HL-60 (cell line): ENCODE data around the gene ERH.

Experiments used
- DNase-seq, 2 experiments: peaks; one replicate each; pipeline ENCODE4 v3.0.0-alpha.2; 2010 to 2020; ENCODE audit warnings: low read depth in 1 of 2, low spot score in 1 of 2
- H3K27ac ChIP-seq: fragments of 250-450 bp; sonication (Bioruptor Pico); replicated peaks from 2 replicates; pipeline ENCODE4 v1.5.1; 2020; ENCODE audit warnings: mild to moderate bottlenecking, moderate library complexity
- H3K27me3 ChIP-seq: fragments of 250-450 bp; sonication (Bioruptor Pico); 2 replicates; pipeline ENCODE4 v1.5.1; 2021; ENCODE audit warnings: mild to moderate bottlenecking, moderate library complexity; ENCODE audit not compliant: insufficient read depth, poor library complexity, severe bottlenecking
- H3K4me3 ChIP-seq: replicated peaks from 2 replicates; pipeline ENCODE4 v1.5.1; 2011; ENCODE audit warnings: mild to moderate bottlenecking, control low read depth, low read length; ENCODE audit not compliant: insufficient read depth
- GABPA ChIP-seq: IDR thresholded peaks from 2 replicates; pipeline ENCODE4 v1.6.1; 2012; ENCODE audit warnings: low read depth
- POLR2AphosphoS5 ChIP-seq: IDR thresholded peaks from 2 replicates; pipeline ENCODE4 v1.6.1; 2012; ENCODE audit warnings: low read depth
- REST ChIP-seq: IDR thresholded peaks from 2 replicates; pipeline ENCODE4 v1.6.1; 2012; ENCODE audit warnings: low read depth; ENCODE audit not compliant: insufficient replicate concordance
- SPI1 ChIP-seq: IDR thresholded peaks from 2 replicates; pipeline ENCODE4 v1.6.1; 2012; ENCODE audit warnings: low read depth, mild to moderate bottlenecking, borderline replicate concordance
- TF ChIP-seq, protein P1 (sequence below): IDR thresholded peaks from one replicate; pipeline ENCODE4 v1.5.1; 2011; ENCODE audit warnings: low read length, control low read depth, inconsistent platforms; ENCODE audit not compliant: insufficient read depth

Gene ERH

GRCh38 chr14:69370061-69370460 lies 28.0 kb downstream of the ERH start:
- TF ChIP-seq REST (no peak), POLR2AphosphoS5 (no peak), SPI1 (no peak), GABPA (no peak)
- TF ChIP-seq, protein P1, sequence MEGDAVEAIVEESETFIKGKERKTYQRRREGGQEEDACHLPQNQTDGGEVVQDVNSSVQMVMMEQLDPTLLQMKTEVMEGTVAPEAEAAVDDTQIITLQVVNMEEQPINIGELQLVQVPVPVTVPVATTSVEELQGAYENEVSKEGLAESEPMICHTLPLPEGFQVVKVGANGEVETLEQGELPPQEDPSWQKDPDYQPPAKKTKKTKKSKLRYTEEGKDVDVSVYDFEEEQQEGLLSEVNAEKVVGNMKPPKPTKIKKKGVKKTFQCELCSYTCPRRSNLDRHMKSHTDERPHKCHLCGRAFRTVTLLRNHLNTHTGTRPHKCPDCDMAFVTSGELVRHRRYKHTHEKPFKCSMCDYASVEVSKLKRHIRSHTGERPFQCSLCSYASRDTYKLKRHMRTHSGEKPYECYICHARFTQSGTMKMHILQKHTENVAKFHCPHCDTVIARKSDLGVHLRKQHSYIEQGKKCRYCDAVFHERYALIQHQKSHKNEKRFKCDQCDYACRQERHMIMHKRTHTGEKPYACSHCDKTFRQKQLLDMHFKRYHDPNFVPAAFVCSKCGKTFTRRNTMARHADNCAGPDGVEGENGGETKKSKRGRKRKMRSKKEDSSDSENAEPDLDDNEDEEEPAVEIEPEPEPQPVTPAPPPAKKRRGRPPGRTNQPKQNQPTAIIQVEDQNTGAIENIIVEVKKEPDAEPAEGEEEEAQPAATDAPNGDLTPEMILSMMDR: no peak
- no peak overlapping the region for H3K4me3 ChIP-seq
- no peaks in the 10 kb centered on the region for H3K27me3 ChIP-seq
- no peak overlapping the region for H3K27ac ChIP-seq
- DNase-seq: no peak

DNA sequence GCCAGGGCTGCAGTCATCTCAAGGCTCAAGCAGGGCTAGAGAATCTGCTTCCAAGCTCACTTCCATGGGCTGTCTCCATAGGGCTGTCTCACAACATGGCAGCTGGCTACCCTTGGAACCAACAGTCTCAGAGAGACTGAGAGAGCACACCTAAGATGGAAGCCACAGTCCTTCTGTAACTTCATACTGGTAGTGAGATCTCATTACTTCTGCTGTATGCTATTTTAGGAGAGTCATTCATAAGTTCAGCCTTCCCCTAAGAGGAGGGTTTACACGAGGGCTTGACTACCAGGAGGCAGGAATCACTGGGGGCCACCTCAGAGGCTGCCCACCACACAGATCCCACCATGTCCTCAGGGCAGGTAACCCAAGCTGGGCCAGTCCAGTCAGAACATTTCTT lies 29.7 kb downstream of the ERH start:
- no peak for TF ChIP-seq GABPA
- Histone ChIP-seq H3K27me3 (no peaks in the 10 kb centered on the region), H3K27ac (no peak overlapping the region), H3K4me3 (no peak overlapping the region)
- no peak for DNase-seq

GRCh38 chr14:69366761-69367160 lies 31.3 kb downstream of the ERH start:
- H3K4me3 ChIP-seq: no peak overlapping the region
- H3K27me3 ChIP-seq: no peaks in the 10 kb centered on the region
- DNase-seq: no peak
- H3K27ac ChIP-seq: no peak overlapping the region
- TF ChIP-seq POLR2AphosphoS5 (no peak), GABPA (no peak), REST (no peak), SPI1 (no peak)
- TF ChIP-seq, protein P1: no peak

DNA sequence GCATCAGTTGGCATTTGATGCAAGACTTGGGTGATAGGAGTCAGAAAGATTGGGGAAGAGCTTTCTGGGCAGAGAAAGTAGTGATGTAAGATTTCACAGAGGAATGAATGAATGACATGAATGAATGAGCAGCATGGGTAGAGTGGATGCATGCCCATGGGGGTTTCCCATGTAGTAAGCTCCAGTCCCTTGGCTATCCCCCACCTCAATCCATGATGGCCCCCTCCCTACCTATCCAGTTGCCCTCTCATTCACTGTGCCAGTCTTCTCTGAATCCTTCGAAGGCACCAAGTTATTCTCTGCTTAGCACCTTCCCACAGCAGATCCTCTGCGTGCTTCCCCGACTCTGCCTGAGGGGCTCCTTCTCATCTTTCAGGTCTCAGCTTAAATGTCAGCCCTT lies 32.0 kb downstream of the ERH start:
- H3K4me3 ChIP-seq: no peak overlapping the region
- DNase-seq: no peak
- TF ChIP-seq SPI1 (no peak), REST (no peak)
- no peak overlapping the region for H3K27ac ChIP-seq
- no peaks in the 10 kb centered on the region for H3K27me3 ChIP-seq
